H1 (cell line): ENCODE measurements around the gene MAN1A2. TPM values are rescaled to one million over a fixed set of nuclear protein-coding genes. Genes with fewer than 3 reads are reported as not detected.

Experiments used
- CTCF ChIA-PET: fragments of 300-600 bp; sonication (Branson Sonifier 250); formaldehyde crosslinking; loops from one replicate; lab custom pipeline; 2021; ENCODE audit not compliant: partially characterized antibody; lab: Charles Lee
- POLR2A ChIA-PET: fragments of 300-600 bp; sonication (Branson Sonifier 250); formaldehyde crosslinking; loops from one replicate; lab custom pipeline; 2021; ENCODE audit warnings: inconsistent platforms; ENCODE audit not compliant: partially characterized antibody; lab: Charles Lee
- DNase-seq, 2 experiments: peaks; one replicate each; pipeline versions ENCODE4 v3.0.0 to v3.0.0-alpha.2; 2010 to 2022; ENCODE audit warnings: low spot score in 2 of 2, low read depth in 1 of 2, mixed read lengths in 1 of 2
- FAIRE-seq: peaks from 2 replicates; lab custom pipeline; 2011; peaks lifted over from hg19 to GRCh38; lab: Jason Lieb, UNC
- H2AFZ ChIP-seq: 2 replicates; pipeline ENCODE4 v1.8.1; 2012; ENCODE audit warnings: low read length, inconsistent platforms
- H2AK5ac ChIP-seq: 2 replicates; pipeline ENCODE4 v1.6.1; 2013; ENCODE audit warnings: low read depth, low read length
- H2BK120ac ChIP-seq: replicated peaks from 2 replicates; pipeline ENCODE3; 2013; ENCODE audit warnings: low read depth, low read length, inconsistent platforms
- H2BK12ac ChIP-seq: 2 replicates; pipeline ENCODE4 v1.6.1; 2013; ENCODE audit warnings: low read depth, low read length
- H2BK15ac ChIP-seq: 2 replicates; pipeline ENCODE4 v1.6.1; 2013; ENCODE audit warnings: low read length
- H2BK20ac ChIP-seq: 2 replicates; pipeline ENCODE4 v1.6.1; 2013; ENCODE audit warnings: low read length
- H2BK5ac ChIP-seq: 2 replicates; pipeline ENCODE4 v1.6.1; 2013; ENCODE audit warnings: low read depth, low read length
- H3K14ac ChIP-seq: 2 replicates; pipeline ENCODE4 v1.6.1; 2013; ENCODE audit warnings: inconsistent platforms; ENCODE audit not compliant: insufficient read length
- H3K18ac ChIP-seq: 2 replicates; pipeline ENCODE4 v1.6.1; 2013; ENCODE audit warnings: low read length; ENCODE audit errors: extremely low read depth
- H3K23ac ChIP-seq: 2 replicates; pipeline ENCODE4 v1.6.1; 2013; ENCODE audit warnings: inconsistent platforms; ENCODE audit not compliant: insufficient read length
- H3K23me2 ChIP-seq: 2 replicates; pipeline ENCODE4 v1.6.1; 2013; ENCODE audit warnings: low read depth, low read length
- H3K27ac ChIP-seq: 2 replicates; pipeline ENCODE4 v1.6.1; 2011; ENCODE audit warnings: low read depth, low read length, inconsistent platforms
- H3K27me3 ChIP-seq, 4 experiments: replicated peaks in 1 of 4; 1 replicate in 1 of 4; 2 replicates in 3 of 4; pipeline versions ENCODE4 v1.6.1 to v1.8.1; 2011 to 2013; ENCODE audit warnings: low read length in 3 of 4, mild to moderate bottlenecking in 3 of 4, inconsistent platforms in 2 of 4, mixed read lengths in 2 of 4, moderate library complexity in 1 of 4; ENCODE audit not compliant: control insufficient read depth in 3 of 4, insufficient read depth in 3 of 4; ENCODE audit errors: extremely low read depth in 1 of 4
- H3K36me3 ChIP-seq, 4 experiments: 2 replicates each; pipeline versions ENCODE4 v1.6.1 to v1.8.1; 2011 to 2013; ENCODE audit warnings: mild to moderate bottlenecking in 4 of 4, low read length in 3 of 4, moderate library complexity in 2 of 4, control low read depth in 1 of 4, inconsistent platforms in 1 of 4; ENCODE audit not compliant: insufficient read depth in 4 of 4, control insufficient read depth in 2 of 4
- H3K4ac ChIP-seq: replicated peaks from 2 replicates; pipeline ENCODE3; 2013; ENCODE audit warnings: low read length, low read depth, mixed read lengths, inconsistent platforms; ENCODE audit not compliant: insufficient read length
- H3K4me1 ChIP-seq, 4 experiments: replicated peaks in 1 of 4; 1 replicate in 1 of 4; 2 replicates in 3 of 4; pipeline versions ENCODE4 v1.6.1 to v1.8.1; 2011 to 2013; ENCODE audit warnings: low read length in 3 of 4, inconsistent platforms in 2 of 4, mixed read lengths in 1 of 4; ENCODE audit not compliant: insufficient read depth in 4 of 4, control insufficient read depth in 3 of 4
- H3K4me2 ChIP-seq, 2 experiments: 2 replicates each; pipeline versions ENCODE4 v1.6.1 to v1.8.1; 2011 to 2013; ENCODE audit warnings: low read depth in 2 of 2, low read length in 2 of 2, control low read depth in 1 of 2, inconsistent platforms in 1 of 2, mild to moderate bottlenecking in 1 of 2; ENCODE audit not compliant: insufficient read depth in 1 of 2
- H3K4me3 ChIP-seq, 4 experiments: fragments of 200-600, 300-600 bp in 1 of 4; sonication (generic), shearing (Covaris generic), sonication (Bioruptor Twin) in 1 of 4; 2 replicates each; pipeline versions ENCODE4 v1.5.1 to v1.8.1; 2011 to 2016; ENCODE audit warnings: low read length in 4 of 4, low read depth in 3 of 4, control low read depth in 2 of 4, inconsistent platforms in 2 of 4, mild to moderate bottlenecking in 2 of 4, mixed read lengths in 1 of 4, moderate library complexity in 1 of 4; ENCODE audit not compliant: insufficient read depth in 2 of 4; ENCODE audit errors: extremely low read depth in 1 of 4
- H3K56ac ChIP-seq: replicated peaks from 2 replicates; pipeline ENCODE3; 2013; ENCODE audit warnings: low read depth, mild to moderate bottlenecking, mixed read lengths, low read length, inconsistent platforms; ENCODE audit not compliant: insufficient read length
- H3K79me1 ChIP-seq: 2 replicates; pipeline ENCODE4 v1.6.1; 2013; ENCODE audit warnings: low read depth, low read length, control low read depth
- H3K79me2 ChIP-seq, 2 experiments: 2 replicates each; pipeline versions ENCODE4 v1.6.1 to v1.8.1; 2012 to 2013; ENCODE audit warnings: low read length in 2 of 2, mild to moderate bottlenecking in 2 of 2, inconsistent platforms in 1 of 2; ENCODE audit not compliant: insufficient read depth in 2 of 2, control insufficient read depth in 1 of 2
- H3K9ac ChIP-seq, 4 experiments: replicated peaks in 1 of 4; 1 replicate in 1 of 4; 2 replicates in 3 of 4; pipeline versions ENCODE4 v1.6.1 to v1.8.1; 2011 to 2013; ENCODE audit warnings: low read depth in 3 of 4, low read length in 3 of 4, control low read depth in 2 of 4, mild to moderate bottlenecking in 2 of 4, moderate library complexity in 2 of 4, inconsistent platforms in 1 of 4; ENCODE audit errors: extremely low read depth in 1 of 4
- H3K9me3 ChIP-seq, 2 experiments: 2 replicates each; pipeline versions ENCODE4 v1.6.1 to v1.8.1; 2012 to 2013; ENCODE audit warnings: mild to moderate bottlenecking in 2 of 2, moderate library complexity in 2 of 2, control low read depth in 1 of 2, inconsistent platforms in 1 of 2, low read depth in 1 of 2, low read length in 1 of 2, mixed read lengths in 1 of 2; ENCODE audit not compliant: insufficient read depth in 2 of 2
- H4K20me1 ChIP-seq, 2 experiments: replicated peaks in 1 of 2; 2 replicates each; pipeline versions ENCODE3 to v1.8.1; 2011 to 2013; ENCODE audit warnings: inconsistent platforms in 2 of 2, low read length in 2 of 2, mild to moderate bottlenecking in 1 of 2; ENCODE audit not compliant: insufficient read depth in 2 of 2, control insufficient read depth in 1 of 2
- H4K5ac ChIP-seq: 2 replicates; pipeline ENCODE4 v1.6.1; 2013; ENCODE audit warnings: low read length, low read depth, mixed read lengths, inconsistent platforms; ENCODE audit not compliant: insufficient read length
- H4K8ac ChIP-seq: 2 replicates; pipeline ENCODE4 v1.8.0; 2013; ENCODE audit warnings: mild to moderate bottlenecking, moderate library complexity, low read length, inconsistent platforms; ENCODE audit not compliant: insufficient read depth; ENCODE audit errors: extremely low read depth
- H4K91ac ChIP-seq: replicated peaks from 2 replicates; pipeline ENCODE3; 2013; ENCODE audit warnings: low read length, mixed read lengths, inconsistent platforms; ENCODE audit not compliant: insufficient read length
- KDM4A ChIP-seq: IDR thresholded peaks from one replicate; pipeline ENCODE4 v1.7.1; 2012; ENCODE audit warnings: low read depth, mild to moderate bottlenecking, moderate library complexity, low read length, inconsistent platforms; ENCODE audit not compliant: severe bottlenecking
- WGBS, 2 experiments: shearing (Covaris generic) in 1 of 2; methylation state at CpG; one replicate each; pipeline versions ENCODE4 v1.1.6 to v1.1.7; 2013 to 2015; ENCODE audit warnings: low lambda C conversion rate in 2 of 2, mixed read lengths in 2 of 2, inconsistent platforms in 1 of 2, low coverage in 1 of 2, missing lambda C conversion rate in 1 of 2; ENCODE audit not compliant: insufficient replicate concordance in 2 of 2, insufficient coverage in 1 of 2, insufficient read length in 1 of 2; ENCODE audit errors: extremely low coverage in 1 of 2, missing lambda C conversion rate in 1 of 2; 5-methylcytosine and 5-hydroxymethylcytosine counted together
- polyA plus RNA-seq, 7 experiments: library from polyadenylated mRNA; depleted of rRNA in 3 of 7; stranded (reverse) in 5 of 7; unstranded in 2 of 7; fragments of >200 nt in 5 of 7; fragments of 200-250 nt in 2 of 7; gene quantifications; 1 replicate in 5 of 7; 2 replicates in 1 of 7; 4 replicates in 1 of 7; pipeline versions ENCODE4 v1.2.1 to v1.2.3, GENCODE V29; 2011 to 2013; ENCODE audit warnings: missing spikeins in 2 of 7, mixed read lengths in 2 of 7
- total RNA-seq: library from RNA; stranded (reverse); fragmentation: NEBNext Ultra II Directional; extraction: Animal tissue kit (Norgen Biotek cat#: 25700); gene quantifications from 2 replicates; pipeline ENCODE4 v1.2.1, GENCODE V29; 2021

MAN1A2 gene
- total and polyA plus RNA-seq, 2 of the 8 experiments (the other 6 are each of a cell fraction or from before 2014, with no cell fraction given) = 5.5 to 18.8 TPM

DNA sequence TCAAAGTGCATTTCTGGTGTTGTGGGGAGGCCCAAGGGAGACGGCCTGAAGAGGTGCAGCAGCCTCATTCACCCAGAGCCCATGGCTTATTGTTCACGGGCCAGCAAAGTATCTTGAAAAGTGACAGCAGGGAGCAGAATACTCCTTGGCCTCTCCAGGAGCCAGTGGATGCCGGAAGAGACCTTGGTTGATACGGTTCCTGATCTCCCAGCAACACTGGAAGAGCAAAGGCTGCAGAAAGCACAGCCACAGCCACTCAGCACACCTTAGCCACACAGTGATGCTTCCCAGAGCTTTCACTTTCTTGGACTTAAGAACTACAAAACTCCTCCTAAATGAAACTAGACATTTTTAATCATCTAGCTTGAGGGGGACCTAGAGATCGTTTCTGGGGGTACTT, 174.3 kb downstream of the MAN1A2 start:
- no peaks in the 10 kb centered on the region for H3K4me1 ChIP-seq
- no peak overlapping the region for H3K9ac ChIP-seq
- FAIRE-seq (no peak), DNase-seq (no peak)
- H3K56ac ChIP-seq = no peak overlapping the region
- no peaks in the 10 kb centered on the region for H3K23me2 ChIP-seq
- H3K23ac ChIP-seq = no peak overlapping the region
- H3K27ac ChIP-seq = no peak overlapping the region
- H4K8ac ChIP-seq = no peak overlapping the region
- H2BK12ac ChIP-seq = no peak overlapping the region
- ChIA-PET CTCF (interaction anchor here (0.6 to 5.4 kb wide), 14 partner anchors 8 to 357 kb away, joined by 3 to 27 read pairs (median 4); no protein-coding TSS in a partner anchor), POLR2A (interaction anchor here (1.2 kb wide), 1 partner anchor 23 kb away, joined by 5 read pairs; no protein-coding TSS in a partner anchor)
- no peak overlapping the region for H4K91ac ChIP-seq
- H2BK15ac ChIP-seq = no peak overlapping the region
- H2BK20ac ChIP-seq = no peak overlapping the region
- H4K20me1 ChIP-seq = no peaks in the 10 kb centered on the region
- no peaks in the 10 kb centered on the region for H3K27me3 ChIP-seq
- peak overlapping the region; percentile 49; the same call in 1 of the 2 replicates for H2AFZ ChIP-seq
- no peaks in the 10 kb centered on the region for H3K79me2 ChIP-seq
- no peaks in the 10 kb centered on the region for H3K36me3 ChIP-seq
- no peak overlapping the region for H3K4ac ChIP-seq
- H2BK120ac ChIP-seq = no peak overlapping the region
- no peak overlapping the region for H2AK5ac ChIP-seq
- H3K18ac ChIP-seq = no peak overlapping the region
- TF ChIP-seq KDM4A = no peak
- no peak overlapping the region for H2BK5ac ChIP-seq
- 91% methylated on average over 5 of the region's 5 CpGs; no CpG with 5 or more reads in 1 of the 2 experiments for WGBS, 2 experiments
- H4K5ac ChIP-seq = no peak overlapping the region
- H3K9me3 ChIP-seq = no peaks in the 10 kb centered on the region
- H3K4me3 ChIP-seq = no peak overlapping the region
- no peaks in the 10 kb centered on the region for H3K79me1 ChIP-seq
- no peak overlapping the region for H3K14ac ChIP-seq
- H3K4me2 ChIP-seq = no peak overlapping the region
